ENCODE measurements around the gene CCN5.
A peak's percentile ranks its signal among the peaks of the same experiment; 100 is the strongest.

The CCN5 gene

GRCh38 chr20:44746367-44747165 is 31.4 kb downstream of the CCN5 start (continued):
- TF ChIP-seq ZNF692 (tag by site-specific recombination; IDR thresholded peaks at IDR 0.05) (no peak), HIC1 (tag by site-specific recombination; IDR thresholded peaks at IDR 0.05) (no peak), WT1 (tag by site-specific recombination; IDR thresholded peaks at IDR 0.05) (peak; percentile 41; the same call in 1 of the 2 replicates), ZNF449 (tag by site-specific recombination; IDR thresholded peaks at IDR 0.05) (no peak), ZNF664 (tag by site-specific recombination; IDR thresholded peaks at IDR 0.05) (peak; percentile 78), ZNF221 (tag by site-specific recombination; IDR thresholded peaks at IDR 0.05; ENCODE audit: borderline replicate concordance) (no peak), ZNF639 (tag by site-specific recombination; IDR thresholded peaks at IDR 0.05) (no peak), ZBTB26 (tag by site-specific recombination; optimal IDR thresholded peaks at IDR 0.05) (no peak), ZFP69B (tag by site-specific recombination; IDR thresholded peaks at IDR 0.05) (no peak), ZNF510 (tag by site-specific recombination; IDR thresholded peaks at IDR 0.05; ENCODE audit: insufficient replicate concordance) (no peak), ZNF274 (IDR thresholded peaks at IDR 0.05; ENCODE audit: low read length) (no peak), ZNF274 (tag by site-specific recombination; IDR thresholded peaks at IDR 0.05; ENCODE audit: borderline replicate concordance) (no peak), ZNF10 (tag by site-specific recombination; IDR thresholded peaks at IDR 0.05) (no peak), FEZF1 (tag by site-specific recombination; IDR thresholded peaks at IDR 0.05) (no peak), ZNF2 (tag by site-specific recombination; IDR thresholded peaks at IDR 0.05) (no peak), ZBTB8A (tag by site-specific recombination; IDR thresholded peaks at IDR 0.05) (peak; percentile 55; the same call in 1 of the 2 replicates), ZNF670 (tag by site-specific recombination; IDR thresholded peaks at IDR 0.05; ENCODE audit: low read depth) (no peak), GLI2 (tag by site-specific recombination; IDR thresholded peaks at IDR 0.05; ENCODE audit: borderline replicate concordance, low read depth) (no peak), ZNF311 (tag by site-specific recombination; IDR thresholded peaks at IDR 0.05; ENCODE audit: borderline replicate concordance) (no peak), ZNF768 (tag by site-specific recombination; IDR thresholded peaks at IDR 0.05) (peak; percentile 90; the same call in 1 of the 2 replicates), GLIS1 (tag by site-specific recombination; IDR thresholded peaks at IDR 0.05) (peak; percentile 89), GFI1B (tag by site-specific recombination; IDR thresholded peaks at IDR 0.05) (no peak), ZNF433 (tag by site-specific recombination; IDR thresholded peaks at IDR 0.05; ENCODE audit: low read depth) (no peak), KLF10 (tag by site-specific recombination; IDR thresholded peaks at IDR 0.05) (no peak), REST (tag by site-specific recombination; IDR thresholded peaks at IDR 0.05) (no peak), KLF17 (tag by site-specific recombination; IDR thresholded peaks at IDR 0.05) (no peak), ZNF654 (tag by site-specific recombination; IDR thresholded peaks at IDR 0.05; ENCODE audit: low read depth) (no peak)
